D721Med (cell line): ENCODE data around the gene TP53TG5.

Source experiments
- DNase-seq: peaks from one replicate; pipeline ENCODE4 v3.0.0; 2011; ENCODE audit warnings: low spot score; ENCODE audit not compliant: insufficient read length
- FAIRE-seq: peaks from 2 replicates; lab custom pipeline; 2011; peaks lifted over from hg19 to GRCh38; lab: Jason Lieb, UNC
- CTCF ChIP-seq: IDR thresholded peaks from 2 replicates; pipeline ENCODE4 v1.5.1; 2012; ENCODE audit warnings: mild to moderate bottlenecking, control low read depth; ENCODE audit not compliant: insufficient read depth; ENCODE audit errors: missing control alignments

Gene TP53TG5

GRCh38 chr20:45344168-45344860, 33.8 kb downstream of the TP53TG5 start:
- no peak for FAIRE-seq
- DNase-seq = no peak
- TF ChIP-seq CTCF = no peak

GRCh38 chr20:45343532-45344167, 34.5 kb downstream of the TP53TG5 start:
- DNase-seq = no peak
- no peak for FAIRE-seq
- no peak for TF ChIP-seq CTCF

GRCh38 chr20:45342855-45343531, 35.1 kb downstream of the TP53TG5 start:
- FAIRE-seq (no peak), DNase-seq (no peak)
- no peak for TF ChIP-seq CTCF

DNA sequence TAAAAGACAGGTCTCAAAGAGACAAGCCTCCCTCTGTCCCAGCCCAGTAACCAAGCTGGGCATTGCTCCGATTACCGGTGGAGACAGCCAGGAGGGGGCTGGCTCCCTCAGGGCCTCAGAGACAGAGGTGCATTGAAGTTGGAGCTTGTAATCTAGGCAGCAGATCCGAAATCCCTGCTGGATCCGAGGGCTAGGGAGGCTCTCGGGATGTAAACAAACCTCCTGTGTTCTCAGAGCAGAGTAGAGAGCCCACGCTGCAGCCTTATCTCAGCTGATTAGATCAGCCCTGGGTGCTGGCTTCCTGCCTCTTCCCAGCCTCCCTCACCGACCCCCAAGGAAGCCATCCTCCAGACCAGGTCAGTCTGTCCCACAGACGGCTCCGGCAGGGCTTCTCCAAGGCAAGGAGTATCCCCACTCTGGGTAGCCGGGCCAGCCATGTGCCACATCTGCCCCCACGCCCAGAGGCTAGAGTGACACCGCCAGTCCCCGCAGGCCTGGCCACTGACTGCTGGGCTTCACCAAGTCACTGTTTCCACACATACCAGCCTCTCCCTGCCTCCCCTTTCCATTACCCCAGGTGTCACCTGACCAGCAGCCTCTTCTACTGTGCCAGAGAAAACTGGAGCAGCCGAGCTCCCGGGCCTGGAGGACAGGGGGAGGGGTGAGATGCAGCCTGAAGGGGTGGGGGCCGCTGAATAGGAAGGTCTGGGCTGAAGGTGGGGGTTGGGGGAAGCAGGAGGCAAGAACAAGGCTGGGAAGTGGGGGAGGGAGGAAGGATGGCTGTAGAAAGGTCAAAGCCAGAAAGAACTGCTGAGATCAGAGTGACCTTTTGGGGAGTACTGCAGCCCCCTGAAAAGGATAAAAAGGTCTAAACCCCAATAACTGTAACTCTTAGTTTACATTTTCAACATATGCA, 35.9 kb downstream of the TP53TG5 start:
- no peak for TF ChIP-seq CTCF
- FAIRE-seq (no peak), DNase-seq (no peak)

DNA sequence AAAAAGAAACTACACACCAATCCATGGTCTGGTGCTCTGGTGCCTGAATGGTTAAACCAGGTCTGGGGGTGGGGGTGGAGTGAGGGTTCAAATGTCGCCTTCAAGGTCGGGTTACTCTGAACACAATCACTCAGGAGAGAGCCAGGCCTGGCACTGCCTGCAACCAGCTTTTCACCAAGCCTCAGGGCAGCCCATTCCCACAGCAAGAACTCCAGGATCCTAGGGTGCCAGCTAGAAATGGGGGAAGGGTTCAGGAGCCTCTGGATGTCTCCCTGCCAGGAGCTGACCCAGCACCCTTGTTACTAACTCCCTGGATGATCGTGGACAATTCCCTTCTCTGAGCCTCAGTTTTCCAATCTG, 36.6 kb downstream of the TP53TG5 start:
- TF ChIP-seq CTCF = no peak
- no peak for FAIRE-seq
- DNase-seq = no peak

- DNase-seq = no peak
- no peak for FAIRE-seq
Measured at GRCh38 chr20:45340951-45341350, 37.2 kb downstream of the TP53TG5 start.

More at GRCh38 chr20:45340951-45341350, 37.2 kb downstream of the TP53TG5 start:
- TF ChIP-seq CTCF = no peak
